Peyer's patch (tissue), 4 donors: ENCODE results near the gene BEST4. TPM values are rescaled to one million over a fixed set of nuclear protein-coding genes. Genes with fewer than 3 reads are reported as not detected.
"Not testable (repeated sequence)": the region's sequence is repeated elsewhere in the genome, so short reads cannot be mapped to it uniquely, and the experiment has no call there.

ENCODE experiments used
- DNase-seq, 3 donors: peaks; one replicate each; pipeline ENCODE4 v3.0.0-alpha.2; 2017 to 2019
- H3K27ac ChIP-seq, 4 donors: fragments of 200-600 bp; sonication (generic); one replicate each; pipeline ENCODE4 v1.5.1; 2016 to 2019
- H3K27me3 ChIP-seq, 2 donors: fragments of 200-600 bp; sonication (generic); one replicate each; pipeline ENCODE4 v1.5.1; 2019
- H3K36me3 ChIP-seq, 3 donors: fragments of 200-600 bp; sonication (generic); one replicate each; pipeline ENCODE4 v1.5.1; 2016 to 2019
- H3K4me1 ChIP-seq, 4 donors: fragments of 200-600 bp; sonication (generic); one replicate each; pipeline ENCODE4 v1.5.1; 2016 to 2019
- H3K4me3 ChIP-seq, 4 donors: fragments of 200-600 bp; sonication (generic); 1 replicate in 3 of 4; 2 replicates in 1 of 4; pipeline ENCODE4 v1.5.1; 2016 to 2019; ENCODE audit warnings: mild to moderate bottlenecking in 1 of 4
- H3K9me3 ChIP-seq, 4 donors: fragments of 200-600 bp; sonication (generic); one replicate each; pipeline ENCODE4 v1.5.1; 2016 to 2019; ENCODE audit warnings: mild to moderate bottlenecking in 1 of 4
- CTCF ChIP-seq, 6 experiments: fragments of 450-650 bp in 4 of 6; fragments of 200-600 bp in 2 of 6; sonication (generic) in 1 of 6; IDR thresholded peaks; one replicate each; pipeline ENCODE4 v1.5.1; 2017 to 2019; ENCODE audit warnings: antibody characterized with exemption in 6 of 6, mild to moderate bottlenecking in 3 of 6, moderate library complexity in 1 of 6
- POLR2A ChIP-seq, 2 donors: fragments of 450-650 bp; IDR thresholded peaks; one replicate each; pipeline ENCODE4 v1.5.1; 2017; ENCODE audit warnings: antibody characterized with exemption in 2 of 2, mild to moderate bottlenecking in 2 of 2, moderate library complexity in 2 of 2
- total RNA-seq, 4 donors: library from RNA; depleted of rRNA; stranded (reverse); fragments of >200 nt; gene quantifications; one replicate each; pipeline ENCODE4 v1.1.0, GENCODE V29; 2016

Gene BEST4
- total RNA-seq, 4 donors from 2014 or later, result 5.0 to 59.8 (median 28.6) TPM

GRCh38 chr1:44826375-44827196 lies 38.6 kb upstream of the BEST4 start:
- no peak for TF ChIP-seq POLR2A (IDR thresholded peaks at IDR 0.05)
- no peak for TF ChIP-seq CTCF (IDR thresholded peaks at IDR 0.05)
- Histone ChIP-seq H3K4me3 (no peak overlapping the region), H3K36me3 (no peaks in the 10 kb centered on the region), H3K27me3 (no peaks in the 10 kb centered on the region), H3K9me3 (no peaks in the 10 kb centered on the region), H3K4me1 (no peaks in the 10 kb centered on the region), H3K27ac (peak overlapping the region in 2 of 4 donors; percentile 19 to 30)
- no peak for DNase-seq

- H3K27me3 ChIP-seq, H3K36me3 ChIP-seq, H3K27ac ChIP-seq, H3K4me3 ChIP-seq, H3K9me3 ChIP-seq: not testable (repeated sequence)
- H3K4me1 ChIP-seq, result peaks cover 0 to 10% (median 0%) of the 10 kb centered on the region in 4 donors
- peak in 1 of 3 donors; percentile 9 for DNase-seq
Observed at GRCh38 chr1:44824392-44824791, 36.4 kb upstream of the BEST4 start.

GRCh38 chr1:44822981-44823451 lies 35.0 kb upstream of the BEST4 start:
- Histone ChIP-seq H3K9me3 (no peaks in the 10 kb centered on the region), H3K27ac (no peak overlapping the region), H3K27me3 (no peaks in the 10 kb centered on the region), H3K36me3 (no peaks in the 10 kb centered on the region), H3K4me3 (no peak overlapping the region), H3K4me1 (peaks cover 0 to 10% (median 2%) of the 10 kb centered on the region in 4 donors)
- peak in 1 of 3 donors; percentile 44 for DNase-seq
- TF ChIP-seq CTCF (IDR thresholded peaks at IDR 0.05) (no peak), POLR2A (IDR thresholded peaks at IDR 0.05) (no peak)

- H3K27ac ChIP-seq, result no peak overlapping the region
- no peak overlapping the region for H3K4me3 ChIP-seq
- DNase-seq, result peak in 1 of 3 donors; percentile 47
- peaks cover 0 to 10% (median 2%) of the 10 kb centered on the region in 4 donors for H3K4me1 ChIP-seq
- H3K9me3 ChIP-seq, result no peaks in the 10 kb centered on the region
- H3K27me3 ChIP-seq, result no peaks in the 10 kb centered on the region
- no peak for TF ChIP-seq CTCF (IDR thresholded peaks at IDR 0.05)
- no peak for TF ChIP-seq POLR2A (IDR thresholded peaks at IDR 0.05)
- no peaks in the 10 kb centered on the region for H3K36me3 ChIP-seq
Observed at GRCh38 chr1:44822131-44822701, 34.2 kb upstream of the BEST4 start.

DNA sequence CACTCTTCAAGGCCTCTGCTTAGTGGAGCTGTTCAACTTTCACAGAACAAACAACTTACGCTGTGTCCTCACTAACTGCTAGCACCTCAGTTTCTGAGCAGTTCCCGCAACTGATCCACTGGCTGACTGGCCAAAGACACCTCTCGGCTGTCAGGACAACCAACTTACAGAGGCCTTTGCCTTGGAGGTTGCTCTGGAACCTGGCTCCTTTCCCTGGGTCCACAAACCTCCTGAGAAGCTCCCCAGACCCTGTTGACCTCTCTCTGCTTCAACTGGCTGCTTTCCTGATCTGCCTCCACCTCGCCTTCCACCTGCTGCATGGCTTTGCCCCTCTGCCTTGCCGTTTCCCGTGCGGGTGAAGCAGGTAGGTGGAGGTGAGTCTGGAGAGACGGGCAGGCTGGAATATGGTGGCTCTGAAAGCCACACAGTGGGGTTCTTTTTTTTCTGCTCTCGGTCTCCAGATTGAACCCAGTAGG lies 33.3 kb upstream of the BEST4 start:
- peak in 1 of 3 donors; percentile 37 for DNase-seq
- TF ChIP-seq POLR2A (IDR thresholded peaks at IDR 0.05), result no peak
- TF ChIP-seq CTCF (IDR thresholded peaks at IDR 0.05), result no peak
- H3K27ac ChIP-seq, result peak overlapping the region in 1 of 4 donors; percentile 87
- peaks cover 0 to 10% (median 2%) of the 10 kb centered on the region in 4 donors for H3K4me1 ChIP-seq
- H3K27me3 ChIP-seq, result no peaks in the 10 kb centered on the region
- H3K4me3 ChIP-seq, result no peak overlapping the region
- H3K9me3 ChIP-seq, result no peaks in the 10 kb centered on the region
- H3K36me3 ChIP-seq, result no peaks in the 10 kb centered on the region
